ENCODE measurements around the gene CYP39A1. TPM values are rescaled to one million over a fixed set of nuclear protein-coding genes. Genes with fewer than 3 reads are reported as not detected.

The CYP39A1 gene
- polyA plus RNA-seq, 2 of the 4 experiments (the other 2 are of a cell fraction): 0.26 to 0.78 TPM

DNA sequence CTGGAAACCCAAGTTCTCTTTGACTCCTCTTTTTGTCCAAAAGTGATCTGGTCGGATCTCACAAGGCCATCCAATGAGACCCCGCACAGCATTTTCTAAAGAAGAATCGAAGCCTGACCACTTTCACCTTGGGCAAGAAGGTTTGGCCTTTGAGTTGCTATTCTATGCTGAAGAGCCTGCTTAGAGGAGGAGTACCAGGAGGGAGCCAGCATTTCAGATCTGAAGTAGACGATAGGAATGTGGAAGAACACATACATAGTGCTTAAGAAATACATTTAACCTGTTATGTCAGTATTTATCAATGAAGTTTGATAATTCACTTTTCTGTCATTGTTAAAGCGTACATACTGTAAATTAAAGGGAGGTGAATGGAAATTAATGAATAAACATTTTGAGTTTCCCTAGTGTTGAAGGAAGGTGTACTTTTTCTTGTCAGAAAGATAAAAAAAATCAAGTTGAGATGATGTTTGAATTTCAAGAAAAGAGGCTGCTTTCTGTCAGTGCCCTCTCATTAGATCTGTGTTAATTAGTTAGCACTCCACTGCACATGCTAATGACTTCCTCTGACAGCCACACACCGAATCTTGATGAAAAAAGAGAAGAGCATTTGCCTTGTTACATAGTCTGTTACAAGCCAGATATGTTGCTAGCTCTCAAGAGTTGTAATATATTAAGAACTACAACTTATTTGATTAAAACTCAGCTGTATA is 24.1 kb upstream of the CYP39A1 start:
- POLR2A ChIA-PET: no interaction called here

DNA sequence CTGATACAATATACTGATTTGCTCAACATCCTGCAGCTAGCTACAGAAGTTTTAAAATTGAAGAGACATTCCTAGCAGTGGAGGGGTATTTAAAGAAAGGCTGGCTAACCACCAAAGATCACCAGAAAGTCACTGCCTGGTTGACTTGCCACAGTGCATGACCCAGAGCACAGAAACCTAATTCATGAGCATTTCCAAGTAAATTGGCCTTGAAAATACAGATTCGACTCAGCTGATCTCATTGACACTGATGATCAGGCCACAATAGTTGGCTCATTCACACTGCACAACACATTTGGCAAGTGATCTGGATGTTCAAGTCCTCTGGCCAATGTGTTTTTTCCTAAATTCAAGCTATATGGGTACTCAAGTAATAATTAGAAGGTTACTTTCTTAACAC is 21.8 kb upstream of the CYP39A1 start:
- POLR2A ChIA-PET: no interaction called here
- no peak for DNase-seq (ENCODE audit: low read depth in 1 of 2, low spot score in 1 of 2)
- WGBS (ENCODE audit: missing lambda C conversion rate): 9% methylated on average over 1 of the region's 1 CpG
- no peaks in the 10 kb centered on the region for H3K4me1 ChIP-seq
- no peak overlapping the region for H3K4me2 ChIP-seq
- TF ChIP-seq GATA3 (IDR thresholded peaks at IDR 0.05; ENCODE audit: borderline replicate concordance): no peak
- TF ChIP-seq HEYL (CRISPR knock-in tag; IDR thresholded peaks at IDR 0.05): no peak
- TF ChIP-seq CBX2 (IDR thresholded peaks at IDR 0.05; ENCODE audit: borderline replicate concordance, low read depth): no peak
- no peak for TF ChIP-seq EHF (CRISPR knock-in tag; IDR thresholded peaks at IDR 0.05)
- no peak for TF ChIP-seq KDM1A (IDR thresholded peaks at IDR 0.05; ENCODE audit: low read depth)
- TF ChIP-seq MAFK (IDR thresholded peaks at IDR 0.05; ENCODE audit: partially characterized antibody): no peak
- TF ChIP-seq, protein P1, sequence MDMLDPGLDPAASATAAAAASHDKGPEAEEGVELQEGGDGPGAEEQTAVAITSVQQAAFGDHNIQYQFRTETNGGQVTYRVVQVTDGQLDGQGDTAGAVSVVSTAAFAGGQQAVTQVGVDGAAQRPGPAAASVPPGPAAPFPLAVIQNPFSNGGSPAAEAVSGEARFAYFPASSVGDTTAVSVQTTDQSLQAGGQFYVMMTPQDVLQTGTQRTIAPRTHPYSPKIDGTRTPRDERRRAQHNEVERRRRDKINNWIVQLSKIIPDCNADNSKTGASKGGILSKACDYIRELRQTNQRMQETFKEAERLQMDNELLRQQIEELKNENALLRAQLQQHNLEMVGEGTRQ (IDR thresholded peaks at IDR 0.05): no peak
- no peak for TF ChIP-seq SREBF2 (IDR thresholded peaks at IDR 0.05)
- no peak for TF ChIP-seq ESRRA (IDR thresholded peaks at IDR 0.05; ENCODE audit: borderline replicate concordance, low read length)
- H3K27ac ChIP-seq: no peak overlapping the region
- ATAC-seq: no peak
- CTCF ChIA-PET: interaction anchor here (1.3 kb wide), 1 partner anchor 19 kb away, joined by 6 read pairs; no protein-coding TSS in a partner anchor
- no peaks in the 10 kb centered on the region for H3K9me3 ChIP-seq
- FAIRE-seq: no peak
- H3K4me3 ChIP-seq: no peak overlapping the region

More for the DNA sequence above, 24.1 kb upstream of the CYP39A1 start:
- Histone ChIP-seq H3K4me1 (no peaks in the 10 kb centered on the region), H3K4me2 (no peak overlapping the region), H3K27ac (no peak overlapping the region), H3K4me3 (no peak overlapping the region), H3K9me3 (no peaks in the 10 kb centered on the region)
- TF ChIP-seq CBX2 (IDR thresholded peaks at IDR 0.05; ENCODE audit: borderline replicate concordance, low read depth): no peak
- no peak for TF ChIP-seq NFE2L2 (conservative IDR thresholded peaks at IDR 0.05; ENCODE audit: low read length)
- no peak for TF ChIP-seq NPAS2 (CRISPR knock-in tag; IDR thresholded peaks at IDR 0.05; ENCODE audit: borderline replicate concordance)
- TF ChIP-seq FOSL2 (IDR thresholded peaks at IDR 0.05): no peak
- no peak for TF ChIP-seq FOSL2 (CRISPR knock-in tag; IDR thresholded peaks at IDR 0.05)
- TF ChIP-seq RFX5 (IDR thresholded peaks at IDR 0.05): no peak
- DNase-seq (ENCODE audit: low read depth in 1 of 2, low spot score in 1 of 2) (no peak), ATAC-seq (no peak), FAIRE-seq (no peak)
- WGBS (ENCODE audit: missing lambda C conversion rate): 59% methylated on average over 6 of the region's 6 CpGs
- CTCF ChIA-PET: no interaction called here

DNA sequence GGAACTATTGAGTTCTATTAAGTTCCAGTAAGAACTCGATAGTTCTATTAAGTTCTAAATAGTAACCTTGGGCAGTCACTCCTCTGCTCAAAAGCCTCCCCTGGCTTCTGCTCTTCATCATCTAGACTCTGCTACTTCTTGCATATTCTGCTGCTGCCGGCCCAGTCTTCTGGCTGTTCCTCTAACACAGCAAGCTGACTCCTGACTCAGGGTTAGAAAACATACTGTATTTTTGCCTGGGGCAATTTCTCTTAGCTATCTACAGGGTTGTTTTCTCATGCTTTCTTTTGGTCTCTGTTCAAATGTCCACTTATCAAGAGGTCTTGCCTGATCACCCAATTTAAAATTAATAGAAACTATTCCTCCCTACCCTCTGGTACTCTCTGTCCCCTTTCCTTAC is 14.8 kb upstream of the CYP39A1 start:
- FAIRE-seq: no peak
- DNase-seq (ENCODE audit: low read depth in 1 of 2, low spot score in 1 of 2): no peak
- ChIA-PET POLR2A (no interaction called here), CTCF (no interaction called here)
- Histone ChIP-seq H3K4me1 (no peaks in the 10 kb centered on the region), H3K4me2 (no peak overlapping the region), H3K27ac (no peak overlapping the region), H3K4me3 (no peak overlapping the region), H3K9me3 (no peaks in the 10 kb centered on the region)
- 48% methylated on average over 2 of the region's 2 CpGs for WGBS (ENCODE audit: missing lambda C conversion rate)
- no peak for ATAC-seq
- no peak for TF ChIP-seq BCL3 (IDR thresholded peaks at IDR 0.05)
- no peak for TF ChIP-seq NR3C1 (IDR thresholded peaks at IDR 0.05)
- TF ChIP-seq BHLHE40 (IDR thresholded peaks at IDR 0.05; ENCODE audit: low read depth, low read length): no peak
- no peak for TF ChIP-seq HOXA7 (CRISPR knock-in tag; IDR thresholded peaks at IDR 0.05)
- TF ChIP-seq REST (IDR thresholded peaks at IDR 0.05): no peak
- no peak for TF ChIP-seq MYC (IDR thresholded peaks at IDR 0.05; ENCODE audit: borderline replicate concordance, low read length)
- TF ChIP-seq ZC3H11A (IDR thresholded peaks at IDR 0.05): no peak
- no peak for TF ChIP-seq ZSCAN20 (CRISPR knock-in tag; IDR thresholded peaks at IDR 0.05)

All from A549 (cell line).